Heart left ventricle (tissue), 16 donors: ENCODE results near the gene WDR37. TPM values are rescaled to one million over a fixed set of nuclear protein-coding genes. Genes with fewer than 3 reads are reported as not detected.
A peak's percentile ranks its signal among the peaks of the same experiment; 100 is the strongest.

Source experiments
- ATAC-seq, 4 donors: fragments of 200-7000 bp; cut with Tn5 transposase; one replicate each; pipeline ENCODE4 v1.9.1; 2020 to 2022; ENCODE audit warnings: moderate library complexity in 4 of 4, mild to moderate bottlenecking in 3 of 4, moderate number of reproducible peaks in 1 of 4
- DNase-seq, 5 donors: peaks; one replicate each; pipeline ENCODE4 v3.0.0-alpha.2; 2020
- H3K27ac ChIP-seq, 12 donors: fragments of 200-600 bp; sonication (generic) in 4 of 12; one replicate each; pipeline versions ENCODE4 v1.5.0 to v1.8.0; 2016 to 2022; ENCODE audit warnings: mild to moderate bottlenecking in 2 of 12
- H3K27me3 ChIP-seq, 9 donors: fragments of 200-600 bp; sonication (generic) in 2 of 9; one replicate each; pipeline versions ENCODE4 v1.5.1 to v1.8.0; 2016 to 2022; ENCODE audit warnings: mild to moderate bottlenecking in 3 of 9
- H3K36me3 ChIP-seq, 9 donors: fragments of 200-600 bp; sonication (generic) in 2 of 9; one replicate each; pipeline versions ENCODE4 v1.5.0 to v1.8.0; 2018 to 2022; ENCODE audit warnings: mild to moderate bottlenecking in 2 of 9
- H3K4me1 ChIP-seq, 12 donors: fragments of 200-600 bp; sonication (generic) in 4 of 12; one replicate each; pipeline versions ENCODE4 v1.5.0 to v1.8.0; 2016 to 2022; ENCODE audit warnings: mild to moderate bottlenecking in 3 of 12
- H3K4me3 ChIP-seq, 12 donors: fragments of 200-600 bp; sonication (generic) in 4 of 12; one replicate each; pipeline versions ENCODE4 v1.5.0 to v1.8.0; 2017 to 2022; ENCODE audit warnings: mild to moderate bottlenecking in 9 of 12, moderate library complexity in 4 of 12
- H3K9me3 ChIP-seq, 12 donors: fragments of 200-600 bp; sonication (generic) in 4 of 12; one replicate each; pipeline versions ENCODE4 v1.5.0 to v1.8.0; 2016 to 2022; ENCODE audit warnings: mild to moderate bottlenecking in 1 of 12
- CTCF ChIP-seq, 12 donors: fragments of 200-600 bp; sonication (generic) in 4 of 12; IDR thresholded peaks; one replicate each; pipeline versions ENCODE4 v1.5.0 to v1.8.0; 2018 to 2022; ENCODE audit warnings: antibody characterized with exemption in 12 of 12, mild to moderate bottlenecking in 5 of 12
- POLR2A ChIP-seq, 2 donors: fragments of 450-650 bp; IDR thresholded peaks; one replicate each; pipeline ENCODE4 v1.6.1; 2017; ENCODE audit warnings: antibody characterized with exemption in 2 of 2, mild to moderate bottlenecking in 2 of 2, moderate library complexity in 2 of 2
- WGBS, 4 donors: extraction: QIAGEN DNeasy Blood & Tissue Kit in 2 of 4; methylation state at CpG; one replicate each; pipeline versions ENCODE4 v1.1.5 to v1.1.7; 2013 to 2018; 5-methylcytosine and 5-hydroxymethylcytosine counted together
- intact Hi-C, 10 donors: fragments of 100-400 bp; cut with DNase I; formaldehyde crosslinking; loops; one replicate each; pipeline versions ENCODE4 v1.11.1 to v1.14.2; 2022
- polyA plus RNA-seq, 2 donors: library from polyadenylated mRNA; stranded (reverse); fragments of 200-250 nt; gene quantifications; one replicate each; pipeline ENCODE4 v1.2.3, GENCODE V29; 2013
- total RNA-seq, 9 donors: library from RNA; depleted of rRNA in 2 of 9; stranded (reverse); fragments of >200 nt in 2 of 9; fragmentation: NEBNext Ultra II Directional in 3 of 9; extraction: Animal tissue kit (Norgen Biotek cat#: 25700) in 3 of 9; gene quantifications; one replicate each; pipeline versions ENCODE4 v1.1.0 to v1.2.4, GENCODE V29; 2016 to 2023
- donor health status: ischemic (EF 13 %, LVEDD 7.1; RV severe dilation, severe dysfunction).
- donor health status: healthy with polysubstance abuse.
- donor health status: DM: no; HTN: yes; CAD: no.
- donor health status: DM: no; HTN: no; CAD: no.
- donor health status: ischemic (EF 25% LVEDD 6.9; RV normal size, moderate dysfunction).
- donor health status: ischemic (EF 25% LVEDD 5.7; RV mildly dilated, moderate dysfunction).
- donor health status: healthy.
- donor health status: DM: yes; HTN: yes; CAD: no.
- donor health status: ischemic (EF 35%, LVEDD 5.7; RV mildly dilated, moderate dysfunction).
- donor health status: nonischemic (EF 11% LVEDD 7.7; RV severe dilation, severe dysfunction).
- donor health status: DM: yes; HTN: yes; CAD: no.
- donor health status: PGD.
- donor health status: ischemic (EF 29% LVEDD 5.4; RV normal size, mild dysfunction).
- donor health status: nonischemic (EF 23%, LVEDD 6.1; RV moderate dilation, normal function).

WDR37 gene
- total and polyA plus RNA-seq, 11 donors = 8.4 to 43.3 (median 26.3) TPM

- Histone ChIP-seq H3K4me3 (no peak within 1 kb of the TSS), H3K27ac (peak within 1 kb of the TSS in 10 of 12 donors; percentile 35 to 81 (median 64)), H3K9me3 (no peaks in the 10 kb centered on the region), H3K4me1 (peaks cover 0 to 5% (median 0%) of the 10 kb centered on the region in 12 donors), H3K36me3 (no peaks in the 10 kb centered on the region), H3K27me3 (no peaks in the 10 kb centered on the region)
- TF ChIP-seq CTCF (IDR thresholded peaks at IDR 0.05) = no peak
- no peak for TF ChIP-seq POLR2A (IDR thresholded peaks at IDR 0.05)
- intact Hi-C loops = no loop called here
- 64 to 75% (median 68%) methylated on average over 1 of the region's 1 CpG for WGBS, 4 donors
- ATAC-seq = no peak
- no peak for DNase-seq
Measured at GRCh38 chr10:1025683-1026082, 30.5 kb upstream of the WDR37 start, which contains the start of gene IDI2. Gene IDI2, minus strand, starts transcription at chr10:1025859. Its CDS starts 1,136 bp downstream, at chr10:1024723.

GRCh38 chr10:1026578-1026977, 29.6 kb upstream of the WDR37 start:
- WGBS, 4 donors = 50 to 66% (median 53%) methylated on average over 6 of the region's 6 CpGs
- Histone ChIP-seq H3K4me1 (peaks cover 0 to 5% (median 0%) of the 10 kb centered on the region in 12 donors), H3K9me3 (no peaks in the 10 kb centered on the region), H3K27me3 (no peaks in the 10 kb centered on the region), H3K27ac (peak overlapping the region in 10 of 12 donors; percentile 35 to 81 (median 64)), H3K4me3 (no peak overlapping the region), H3K36me3 (no peaks in the 10 kb centered on the region)
- ATAC-seq = peak in 3 of 4 donors; percentile 62 to 68 (median 63)
- DNase-seq = no peak
- TF ChIP-seq CTCF (IDR thresholded peaks at IDR 0.05) (no peak), POLR2A (IDR thresholded peaks at IDR 0.05) (no peak)
- intact Hi-C loops = no loop called here

- Histone ChIP-seq H3K9me3 (no peaks in the 10 kb centered on the region), H3K36me3 (no peaks in the 10 kb centered on the region), H3K27me3 (no peaks in the 10 kb centered on the region), H3K4me1 (peaks cover 0 to 16% (median 0%) of the 10 kb centered on the region in 12 donors), H3K27ac (no peak overlapping the region), H3K4me3 (no peak overlapping the region)
- intact Hi-C loops = no loop called here
- TF ChIP-seq CTCF (IDR thresholded peaks at IDR 0.05) (no peak), POLR2A (IDR thresholded peaks at IDR 0.05) (no peak)
- ATAC-seq (no peak), DNase-seq (no peak)
- 96 to 97% (median 96%) methylated on average over 7 of the region's 7 CpGs for WGBS, 4 donors
Measured at GRCh38 chr10:1029838-1030237, 26.3 kb upstream of the WDR37 start.

- H3K9me3 ChIP-seq = no peaks in the 10 kb centered on the region
- DNase-seq (peak in 1 of 5 donors; percentile 47), ATAC-seq (peak; percentile 54 to 82 (median 78))
- H3K27ac ChIP-seq = peak overlapping the region in 5 of 12 donors; percentile 6 to 47 (median 27)
- peaks cover 0 to 23% (median 19%) of the 10 kb centered on the region in 9 donors for H3K36me3 ChIP-seq
- TF ChIP-seq CTCF (IDR thresholded peaks at IDR 0.05) (no peak), POLR2A (IDR thresholded peaks at IDR 0.05) (no peak)
- intact Hi-C loops = no loop called here
- no peaks in the 10 kb centered on the region for H3K27me3 ChIP-seq
- 54 to 58% (median 56%) methylated on average over 1 of the region's 1 CpG for WGBS, 4 donors
- H3K4me1 ChIP-seq = peaks cover 0 to 14% (median 0%) of the 10 kb centered on the region in 12 donors
- no peak overlapping the region for H3K4me3 ChIP-seq
Measured at GRCh38 chr10:1033601-1034000, 22.6 kb upstream of the WDR37 start.
